HCT116 (cell line): ENCODE measurements around the gene OTOG. TPM values are rescaled to one million over a fixed set of nuclear protein-coding genes. Genes with fewer than 3 reads are reported as not detected.

ENCODE experiments used
- ATAC-seq: fragments of 200-7000 bp; cut with Tn5 transposase; 2 replicates; pipeline ENCODE4 v1.9.1; 2020; ENCODE audit warnings: mild to moderate bottlenecking, moderate library complexity
- BruUV-seq: library from RNA; stranded (reverse); fragments of 400-500 nt; replicated peaks from 2 replicates; lab custom pipeline; 2021; lab: Mats Ljungman, UMichigan
- CTCF ChIA-PET: fragments of 300-600 bp; sonication (Branson Sonifier 250); formaldehyde crosslinking; loops from one replicate; lab custom pipeline; 2021; ENCODE audit warnings: antibody characterized with exemption; lab: Charles Lee
- POLR2A ChIA-PET: fragments of 300-600, 350-600 bp; sonication (Branson Sonifier 250); formaldehyde crosslinking; loops from one replicate; lab custom pipeline; 2021; ENCODE audit warnings: antibody characterized with exemption; lab: Charles Lee
- RAD21 ChIA-PET, 2 experiments: fragments of 300-600 bp; sonication (Branson Sonifier 250); formaldehyde crosslinking; loops; one replicate each; lab custom pipeline; 2023; ENCODE audit warnings: low total read pairs in 2 of 2; ENCODE audit not compliant: uncharacterized antibody in 2 of 2, unreplicated experiment in 2 of 2, low non-redundant PET in 1 of 2; lab: Charles Lee
- DNase-seq: peaks from one replicate; pipeline ENCODE4 v3.0.0-alpha.2; 2010; ENCODE audit warnings: low read depth, low spot score
- H2AFZ ChIP-seq: fragments of 200-600 bp; shearing (Covaris generic), sonication (generic); 2 replicates; pipeline ENCODE4 v1.6.1; 2017; ENCODE audit warnings: low read depth, mixed run types, mixed read lengths, antibody characterized with exemption, low read length; ENCODE audit not compliant: poor library complexity, severe bottlenecking
- H3K27ac ChIP-seq: 2 replicates; pipeline ENCODE4 v1.5.1; 2012; ENCODE audit warnings: low read depth, low read length
- H3K27me3 ChIP-seq: fragments of 200-600 bp; sonication (generic); 2 replicates; pipeline ENCODE4 v1.6.1; 2016; ENCODE audit warnings: mixed run types, low read length, mixed read lengths; ENCODE audit not compliant: insufficient read depth
- H3K36me3 ChIP-seq, 2 experiments: fragments of 200-500 bp in 1 of 2; fragments of 200-600 bp in 1 of 2; sonication (Bioruptor generic) in 1 of 2; sonication (generic) in 1 of 2; 2 replicates each; pipeline versions ENCODE4 v1.5.1 to v1.6.1; 2014 to 2016; ENCODE audit warnings: low read length in 2 of 2, inconsistent platforms in 1 of 2, mixed read lengths in 1 of 2, mixed run types in 1 of 2; ENCODE audit not compliant: insufficient read depth in 2 of 2, control insufficient read depth in 1 of 2
- H3K4me1 ChIP-seq, 2 experiments: fragments of 200-600 bp in 1 of 2; sonication (generic) in 1 of 2; 2 replicates each; pipeline versions ENCODE4 v1.5.1 to v1.6.1; 2012 to 2017; ENCODE audit warnings: low read length in 2 of 2, inconsistent platforms in 1 of 2, mild to moderate bottlenecking in 1 of 2, mixed read lengths in 1 of 2, mixed run types in 1 of 2, moderate library complexity in 1 of 2; ENCODE audit not compliant: insufficient read depth in 2 of 2, control insufficient read depth in 1 of 2
- H3K4me2 ChIP-seq: fragments of 200-600 bp; sonication (generic); 2 replicates; pipeline ENCODE4 v1.6.1; 2017; ENCODE audit warnings: mixed run types, low read length, mixed read lengths
- H3K4me3 ChIP-seq, 2 experiments: fragments of 200-600 bp in 1 of 2; sonication (generic) in 1 of 2; replicated peaks in 1 of 2; 2 replicates each; pipeline ENCODE4 v1.5.1; 2011 to 2016; ENCODE audit warnings: low read length in 2 of 2, control low read depth in 1 of 2, low read depth in 1 of 2, mild to moderate bottlenecking in 1 of 2, mixed read lengths in 1 of 2, mixed run types in 1 of 2
- H3K79me2 ChIP-seq: fragments of 200-600 bp; sonication (generic); 2 replicates; pipeline ENCODE4 v1.6.1; 2017; ENCODE audit warnings: mild to moderate bottlenecking, mixed run types, low read length, moderate library complexity, mixed read lengths; ENCODE audit not compliant: insufficient read depth
- H3K9ac ChIP-seq: fragments of 200-600 bp; sonication (generic); 2 replicates; pipeline ENCODE4 v1.6.1; 2016; ENCODE audit warnings: low read length, mixed read lengths
- H3K9me2 ChIP-seq: fragments of 200-600 bp; sonication (generic), shearing (Covaris generic); 2 replicates; pipeline ENCODE4 v1.6.1; 2017; ENCODE audit warnings: mixed run types, mild to moderate bottlenecking, moderate library complexity; ENCODE audit not compliant: insufficient read depth
- H3K9me3 ChIP-seq, 2 experiments: fragments of 200-500 bp in 1 of 2; fragments of 200-600 bp in 1 of 2; sonication (Bioruptor generic) in 1 of 2; sonication (generic) in 1 of 2; 2 replicates each; pipeline ENCODE4 v1.6.1; 2014 to 2017; ENCODE audit warnings: low read length in 2 of 2, mixed read lengths in 2 of 2, inconsistent platforms in 1 of 2, low read depth in 1 of 2, mild to moderate bottlenecking in 1 of 2, mixed run types in 1 of 2, moderate library complexity in 1 of 2; ENCODE audit not compliant: control insufficient read depth in 1 of 2, insufficient read depth in 1 of 2
- H4K20me1 ChIP-seq: fragments of 200-600 bp; sonication (generic), shearing (Covaris generic); 2 replicates; pipeline ENCODE4 v1.6.1; 2017; ENCODE audit warnings: mixed run types, mild to moderate bottlenecking, moderate library complexity; ENCODE audit not compliant: insufficient read depth
- POLR2AphosphoS5 ChIP-seq: IDR thresholded peaks from 2 replicates; pipeline ENCODE4 v1.6.1; 2011; ENCODE audit warnings: mild to moderate bottlenecking, low read depth, low read length, moderate library complexity
- REST ChIP-seq: IDR thresholded peaks from 2 replicates; pipeline ENCODE4 v1.6.1; 2012; ENCODE audit warnings: low read depth
- SP1 ChIP-seq: IDR thresholded peaks from 2 replicates; pipeline ENCODE4 v1.6.1; 2012; ENCODE audit warnings: low read depth
- YY1 ChIP-seq: IDR thresholded peaks from 2 replicates; pipeline ENCODE4 v1.6.1; 2011; ENCODE audit warnings: low read length, low read depth, moderate library complexity, mild to moderate bottlenecking; ENCODE audit not compliant: insufficient replicate concordance; ENCODE audit errors: extremely low read depth
- intact Hi-C: fragments of 100-400 bp; cut with micrococcal nuclease; formaldehyde crosslinking; loops from 2 replicates; pipeline ENCODE4 v1.10.0; 2022
- total RNA-seq: library from RNA; stranded (reverse); gene quantifications from one replicate; pipeline ENCODE4 v1.2.1, GENCODE V29; 2021; ENCODE audit not compliant: unreplicated experiment
- TF ChIP-seq, protein P1 (sequence below), 3 experiments: fragments of 200-600 bp in 1 of 3; sonication (generic) in 1 of 3; IDR thresholded peaks in 2 of 3; conservative IDR thresholded peaks in 1 of 3; 2 replicates each; pipeline ENCODE4 v1.5.1; 2012 to 2017; ENCODE audit warnings: low read depth in 2 of 3, low read length in 2 of 3, antibody characterized with exemption in 1 of 3, borderline replicate concordance in 1 of 3, control low read depth in 1 of 3, mild to moderate bottlenecking in 1 of 3, mixed read lengths in 1 of 3, mixed run types in 1 of 3, moderate library complexity in 1 of 3; ENCODE audit not compliant: insufficient read depth in 1 of 3

OTOG gene
- total RNA-seq, 1 experiment from 2014 or later: 0.07 TPM

DNA sequence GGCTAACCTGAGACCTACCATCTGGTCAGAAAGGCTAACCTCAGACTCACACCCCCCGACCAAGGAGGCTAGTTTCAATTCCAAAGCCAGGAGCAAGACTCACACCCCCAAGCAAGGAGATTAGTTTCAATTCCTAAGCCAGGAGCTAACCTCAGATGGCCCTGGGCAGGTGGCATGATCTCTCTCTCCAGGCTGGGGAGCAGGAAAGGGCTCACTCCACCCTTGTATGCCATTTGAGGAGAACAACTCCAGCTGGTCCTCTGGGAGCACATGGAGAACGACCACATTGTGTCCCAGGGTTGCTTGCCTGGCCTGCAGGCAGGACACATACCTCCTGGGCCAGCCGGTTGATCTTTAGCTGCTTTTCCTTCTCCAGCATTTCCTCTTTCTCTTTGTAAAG, 35.5 kb upstream of the OTOG start:
- no peaks in the 10 kb centered on the region for H3K36me3 ChIP-seq
- H3K9ac ChIP-seq: no peak overlapping the region
- no peak overlapping the region for H3K4me3 ChIP-seq
- RAD21 ChIA-PET: no interaction called here
- H3K4me1 ChIP-seq: peaks cover 5 to 10% of the 10 kb centered on the region in 2 experiments; a peak in 3 of 4 replicates
- no peak overlapping the region for H3K4me2 ChIP-seq
- no TSS peak for BruUV-seq
- H3K27ac ChIP-seq: no peak overlapping the region
- no peak for TF ChIP-seq YY1
- TF ChIP-seq POLR2AphosphoS5: no peak
- TF ChIP-seq, protein P1, sequence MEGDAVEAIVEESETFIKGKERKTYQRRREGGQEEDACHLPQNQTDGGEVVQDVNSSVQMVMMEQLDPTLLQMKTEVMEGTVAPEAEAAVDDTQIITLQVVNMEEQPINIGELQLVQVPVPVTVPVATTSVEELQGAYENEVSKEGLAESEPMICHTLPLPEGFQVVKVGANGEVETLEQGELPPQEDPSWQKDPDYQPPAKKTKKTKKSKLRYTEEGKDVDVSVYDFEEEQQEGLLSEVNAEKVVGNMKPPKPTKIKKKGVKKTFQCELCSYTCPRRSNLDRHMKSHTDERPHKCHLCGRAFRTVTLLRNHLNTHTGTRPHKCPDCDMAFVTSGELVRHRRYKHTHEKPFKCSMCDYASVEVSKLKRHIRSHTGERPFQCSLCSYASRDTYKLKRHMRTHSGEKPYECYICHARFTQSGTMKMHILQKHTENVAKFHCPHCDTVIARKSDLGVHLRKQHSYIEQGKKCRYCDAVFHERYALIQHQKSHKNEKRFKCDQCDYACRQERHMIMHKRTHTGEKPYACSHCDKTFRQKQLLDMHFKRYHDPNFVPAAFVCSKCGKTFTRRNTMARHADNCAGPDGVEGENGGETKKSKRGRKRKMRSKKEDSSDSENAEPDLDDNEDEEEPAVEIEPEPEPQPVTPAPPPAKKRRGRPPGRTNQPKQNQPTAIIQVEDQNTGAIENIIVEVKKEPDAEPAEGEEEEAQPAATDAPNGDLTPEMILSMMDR (IDR thresholded peaks at IDR 0.05 in 2 of 3, conservative IDR thresholded peaks at IDR 0.05 in 1 of 3; ENCODE audit: borderline replicate concordance in 1 of 3, insufficient read depth in 1 of 3, low read depth in 2 of 3, low read length in 2 of 3): no peak
- TF ChIP-seq SP1: no peak
- no peak for TF ChIP-seq REST
- TF ChIP-seq, all 23 proteins: peak for 0
- ATAC-seq (no peak), DNase-seq (no peak)
- H4K20me1 ChIP-seq: no peaks in the 10 kb centered on the region
- H3K9me3 ChIP-seq: no peaks in the 10 kb centered on the region
- ChIA-PET POLR2A (no interaction called here), CTCF (interaction anchor here (1.1 kb wide), 1 partner anchor 16 kb away, joined by 4 read pairs; no protein-coding TSS in a partner anchor)
- H3K79me2 ChIP-seq: no peaks in the 10 kb centered on the region
- H3K9me2 ChIP-seq: no peaks in the 10 kb centered on the region
- no peaks in the 10 kb centered on the region for H3K27me3 ChIP-seq
- H2AFZ ChIP-seq: no peak overlapping the region
- intact Hi-C loops: no loop called here
